H1 (cell line): ENCODE measurements around the gene PEX5L. TPM values are rescaled to one million over a fixed set of nuclear protein-coding genes. Genes with fewer than 3 reads are reported as not detected.

Experiments used
- CTCF ChIA-PET: fragments of 300-600 bp; sonication (Branson Sonifier 250); formaldehyde crosslinking; loops from one replicate; lab custom pipeline; 2021; ENCODE audit not compliant: partially characterized antibody; lab: Charles Lee
- POLR2A ChIA-PET: fragments of 300-600 bp; sonication (Branson Sonifier 250); formaldehyde crosslinking; loops from one replicate; lab custom pipeline; 2021; ENCODE audit warnings: inconsistent platforms; ENCODE audit not compliant: partially characterized antibody; lab: Charles Lee
- DNase-seq, 2 experiments: peaks; one replicate each; pipeline versions ENCODE4 v3.0.0 to v3.0.0-alpha.2; 2010 to 2022; ENCODE audit warnings: low spot score in 2 of 2, low read depth in 1 of 2, mixed read lengths in 1 of 2
- FAIRE-seq: peaks from 2 replicates; lab custom pipeline; 2011; peaks lifted over from hg19 to GRCh38; lab: Jason Lieb, UNC
- H2AFZ ChIP-seq: 2 replicates; pipeline ENCODE4 v1.8.1; 2012; ENCODE audit warnings: low read length, inconsistent platforms
- H2AK5ac ChIP-seq: 2 replicates; pipeline ENCODE4 v1.6.1; 2013; ENCODE audit warnings: low read depth, low read length
- H2BK120ac ChIP-seq: replicated peaks from 2 replicates; pipeline ENCODE3; 2013; ENCODE audit warnings: low read depth, low read length, inconsistent platforms
- H2BK12ac ChIP-seq: 2 replicates; pipeline ENCODE4 v1.6.1; 2013; ENCODE audit warnings: low read depth, low read length
- H2BK15ac ChIP-seq: 2 replicates; pipeline ENCODE4 v1.6.1; 2013; ENCODE audit warnings: low read length
- H2BK20ac ChIP-seq: 2 replicates; pipeline ENCODE4 v1.6.1; 2013; ENCODE audit warnings: low read length
- H2BK5ac ChIP-seq: 2 replicates; pipeline ENCODE4 v1.6.1; 2013; ENCODE audit warnings: low read depth, low read length
- H3K14ac ChIP-seq: 2 replicates; pipeline ENCODE4 v1.6.1; 2013; ENCODE audit warnings: inconsistent platforms; ENCODE audit not compliant: insufficient read length
- H3K18ac ChIP-seq: 2 replicates; pipeline ENCODE4 v1.6.1; 2013; ENCODE audit warnings: low read length; ENCODE audit errors: extremely low read depth
- H3K23ac ChIP-seq: 2 replicates; pipeline ENCODE4 v1.6.1; 2013; ENCODE audit warnings: inconsistent platforms; ENCODE audit not compliant: insufficient read length
- H3K23me2 ChIP-seq: 2 replicates; pipeline ENCODE4 v1.6.1; 2013; ENCODE audit warnings: low read depth, low read length
- H3K27ac ChIP-seq: 2 replicates; pipeline ENCODE4 v1.6.1; 2011; ENCODE audit warnings: low read depth, low read length, inconsistent platforms
- H3K27me3 ChIP-seq, 4 experiments: replicated peaks in 1 of 4; 1 replicate in 1 of 4; 2 replicates in 3 of 4; pipeline versions ENCODE4 v1.6.1 to v1.8.1; 2011 to 2013; ENCODE audit warnings: low read length in 3 of 4, mild to moderate bottlenecking in 3 of 4, inconsistent platforms in 2 of 4, mixed read lengths in 2 of 4, moderate library complexity in 1 of 4; ENCODE audit not compliant: control insufficient read depth in 3 of 4, insufficient read depth in 3 of 4; ENCODE audit errors: extremely low read depth in 1 of 4
- H3K36me3 ChIP-seq, 4 experiments: 2 replicates each; pipeline versions ENCODE4 v1.6.1 to v1.8.1; 2011 to 2013; ENCODE audit warnings: mild to moderate bottlenecking in 4 of 4, low read length in 3 of 4, moderate library complexity in 2 of 4, control low read depth in 1 of 4, inconsistent platforms in 1 of 4; ENCODE audit not compliant: insufficient read depth in 4 of 4, control insufficient read depth in 2 of 4
- H3K4ac ChIP-seq: replicated peaks from 2 replicates; pipeline ENCODE3; 2013; ENCODE audit warnings: low read length, low read depth, mixed read lengths, inconsistent platforms; ENCODE audit not compliant: insufficient read length
- H3K4me1 ChIP-seq, 4 experiments: replicated peaks in 1 of 4; 1 replicate in 1 of 4; 2 replicates in 3 of 4; pipeline versions ENCODE4 v1.6.1 to v1.8.1; 2011 to 2013; ENCODE audit warnings: low read length in 3 of 4, inconsistent platforms in 2 of 4, mixed read lengths in 1 of 4; ENCODE audit not compliant: insufficient read depth in 4 of 4, control insufficient read depth in 3 of 4
- H3K4me2 ChIP-seq, 2 experiments: 2 replicates each; pipeline versions ENCODE4 v1.6.1 to v1.8.1; 2011 to 2013; ENCODE audit warnings: low read depth in 2 of 2, low read length in 2 of 2, control low read depth in 1 of 2, inconsistent platforms in 1 of 2, mild to moderate bottlenecking in 1 of 2; ENCODE audit not compliant: insufficient read depth in 1 of 2
- H3K4me3 ChIP-seq, 4 experiments: fragments of 200-600, 300-600 bp in 1 of 4; sonication (generic), shearing (Covaris generic), sonication (Bioruptor Twin) in 1 of 4; 2 replicates each; pipeline versions ENCODE4 v1.5.1 to v1.8.1; 2011 to 2016; ENCODE audit warnings: low read length in 4 of 4, low read depth in 3 of 4, control low read depth in 2 of 4, inconsistent platforms in 2 of 4, mild to moderate bottlenecking in 2 of 4, mixed read lengths in 1 of 4, moderate library complexity in 1 of 4; ENCODE audit not compliant: insufficient read depth in 2 of 4; ENCODE audit errors: extremely low read depth in 1 of 4
- H3K56ac ChIP-seq: replicated peaks from 2 replicates; pipeline ENCODE3; 2013; ENCODE audit warnings: low read depth, mild to moderate bottlenecking, mixed read lengths, low read length, inconsistent platforms; ENCODE audit not compliant: insufficient read length
- H3K79me1 ChIP-seq: 2 replicates; pipeline ENCODE4 v1.6.1; 2013; ENCODE audit warnings: low read depth, low read length, control low read depth
- H3K79me2 ChIP-seq, 2 experiments: 2 replicates each; pipeline versions ENCODE4 v1.6.1 to v1.8.1; 2012 to 2013; ENCODE audit warnings: low read length in 2 of 2, mild to moderate bottlenecking in 2 of 2, inconsistent platforms in 1 of 2; ENCODE audit not compliant: insufficient read depth in 2 of 2, control insufficient read depth in 1 of 2
- H3K9ac ChIP-seq, 4 experiments: replicated peaks in 1 of 4; 1 replicate in 1 of 4; 2 replicates in 3 of 4; pipeline versions ENCODE4 v1.6.1 to v1.8.1; 2011 to 2013; ENCODE audit warnings: low read depth in 3 of 4, low read length in 3 of 4, control low read depth in 2 of 4, mild to moderate bottlenecking in 2 of 4, moderate library complexity in 2 of 4, inconsistent platforms in 1 of 4; ENCODE audit errors: extremely low read depth in 1 of 4
- H3K9me3 ChIP-seq, 2 experiments: 2 replicates each; pipeline versions ENCODE4 v1.6.1 to v1.8.1; 2012 to 2013; ENCODE audit warnings: mild to moderate bottlenecking in 2 of 2, moderate library complexity in 2 of 2, control low read depth in 1 of 2, inconsistent platforms in 1 of 2, low read depth in 1 of 2, low read length in 1 of 2, mixed read lengths in 1 of 2; ENCODE audit not compliant: insufficient read depth in 2 of 2
- H4K20me1 ChIP-seq, 2 experiments: replicated peaks in 1 of 2; 2 replicates each; pipeline versions ENCODE3 to v1.8.1; 2011 to 2013; ENCODE audit warnings: inconsistent platforms in 2 of 2, low read length in 2 of 2, mild to moderate bottlenecking in 1 of 2; ENCODE audit not compliant: insufficient read depth in 2 of 2, control insufficient read depth in 1 of 2
- H4K5ac ChIP-seq: 2 replicates; pipeline ENCODE4 v1.6.1; 2013; ENCODE audit warnings: low read length, low read depth, mixed read lengths, inconsistent platforms; ENCODE audit not compliant: insufficient read length
- H4K8ac ChIP-seq: 2 replicates; pipeline ENCODE4 v1.8.0; 2013; ENCODE audit warnings: mild to moderate bottlenecking, moderate library complexity, low read length, inconsistent platforms; ENCODE audit not compliant: insufficient read depth; ENCODE audit errors: extremely low read depth
- H4K91ac ChIP-seq: replicated peaks from 2 replicates; pipeline ENCODE3; 2013; ENCODE audit warnings: low read length, mixed read lengths, inconsistent platforms; ENCODE audit not compliant: insufficient read length
- BACH1 ChIP-seq: IDR thresholded peaks from 2 replicates; pipeline ENCODE4 v1.6.1; 2012; ENCODE audit warnings: low read length, improper control_type of control experiment
- CHD2 ChIP-seq: IDR thresholded peaks from 2 replicates; pipeline ENCODE4 v1.6.1; 2012; ENCODE audit warnings: low read length, improper control_type of control experiment
- HDAC2 ChIP-seq, 2 experiments: fragments of 300-600 bp in 1 of 2; sonication (generic) in 1 of 2; IDR thresholded peaks; 2 replicates each; pipeline ENCODE4 v1.6.1; 2011 to 2012; ENCODE audit warnings: low read depth in 2 of 2, low read length in 2 of 2, mild to moderate bottlenecking in 2 of 2, moderate library complexity in 2 of 2, borderline replicate concordance in 1 of 2, inconsistent platforms in 1 of 2
- HDAC6 ChIP-seq: IDR thresholded peaks from one replicate; pipeline ENCODE4 v1.7.1; 2012; ENCODE audit warnings: low read depth, mild to moderate bottlenecking, inconsistent platforms, low read length, moderate library complexity
- JUND ChIP-seq: IDR thresholded peaks from 2 replicates; pipeline ENCODE4 v1.6.1; 2011; ENCODE audit warnings: mild to moderate bottlenecking, improper control_type of control experiment, low read length
- NANOG ChIP-seq: IDR thresholded peaks from 2 replicates; pipeline ENCODE4 v1.6.1; 2011; ENCODE audit warnings: low read length, low read depth, mild to moderate bottlenecking, inconsistent platforms; ENCODE audit not compliant: insufficient read depth, poor library complexity, severe bottlenecking
- RFX5 ChIP-seq: IDR thresholded peaks from 2 replicates; pipeline ENCODE4 v1.6.1; 2011; ENCODE audit warnings: low read depth, low read length, improper control_type of control experiment, borderline replicate concordance
- RXRA ChIP-seq: IDR thresholded peaks from 2 replicates; pipeline ENCODE4 v1.6.1; 2011; ENCODE audit warnings: low read depth, mild to moderate bottlenecking, low read length, moderate library complexity; ENCODE audit not compliant: insufficient read depth
- SIN3A ChIP-seq, 2 experiments: IDR thresholded peaks in 1 of 2; conservative IDR thresholded peaks in 1 of 2; 2 replicates each; pipeline ENCODE4 v1.6.1; 2011 to 2012; ENCODE audit warnings: low read length in 2 of 2, improper control_type of control experiment in 1 of 2, low read depth in 1 of 2, mild to moderate bottlenecking in 1 of 2
- SP1 ChIP-seq: IDR thresholded peaks from 2 replicates; pipeline ENCODE4 v1.6.1; 2011; ENCODE audit warnings: low read depth, low read length
- SP4 ChIP-seq: IDR thresholded peaks from 2 replicates; pipeline ENCODE4 v1.6.1; 2012; ENCODE audit warnings: low read length, inconsistent platforms
- TAF1 ChIP-seq: IDR thresholded peaks from 2 replicates; pipeline ENCODE4 v1.6.1; 2011; ENCODE audit warnings: mild to moderate bottlenecking, low read depth, low read length
- TAF7 ChIP-seq: optimal IDR thresholded peaks from 2 replicates; pipeline ENCODE3; 2011; ENCODE audit warnings: low read depth, mild to moderate bottlenecking, inconsistent platforms, low read length, moderate library complexity, borderline replicate concordance
- TCF12 ChIP-seq: IDR thresholded peaks from 2 replicates; pipeline ENCODE4 v1.6.1; 2011; ENCODE audit warnings: low read depth, mild to moderate bottlenecking, low read length
- TEAD4 ChIP-seq: IDR thresholded peaks from 2 replicates; pipeline ENCODE4 v1.6.1; 2012; ENCODE audit warnings: low read depth, low read length, inconsistent platforms, mixed read lengths
- WGBS, 2 experiments: shearing (Covaris generic) in 1 of 2; methylation state at CpG; one replicate each; pipeline versions ENCODE4 v1.1.6 to v1.1.7; 2013 to 2015; ENCODE audit warnings: low lambda C conversion rate in 2 of 2, mixed read lengths in 2 of 2, inconsistent platforms in 1 of 2, low coverage in 1 of 2, missing lambda C conversion rate in 1 of 2; ENCODE audit not compliant: insufficient replicate concordance in 2 of 2, insufficient coverage in 1 of 2, insufficient read length in 1 of 2; ENCODE audit errors: extremely low coverage in 1 of 2, missing lambda C conversion rate in 1 of 2; 5-methylcytosine and 5-hydroxymethylcytosine counted together
- polyA plus RNA-seq, 7 experiments: library from polyadenylated mRNA; depleted of rRNA in 3 of 7; stranded (reverse) in 5 of 7; unstranded in 2 of 7; fragments of >200 nt in 5 of 7; fragments of 200-250 nt in 2 of 7; gene quantifications; 1 replicate in 5 of 7; 2 replicates in 1 of 7; 4 replicates in 1 of 7; pipeline versions ENCODE4 v1.2.1 to v1.2.3, GENCODE V29; 2011 to 2013; ENCODE audit warnings: missing spikeins in 2 of 7, mixed read lengths in 2 of 7
- total RNA-seq: library from RNA; stranded (reverse); fragmentation: NEBNext Ultra II Directional; extraction: Animal tissue kit (Norgen Biotek cat#: 25700); gene quantifications from 2 replicates; pipeline ENCODE4 v1.2.1, GENCODE V29; 2021
- TF ChIP-seq, protein P1 (sequence below): IDR thresholded peaks from 2 replicates; pipeline ENCODE4 v1.6.1; 2012; ENCODE audit warnings: inconsistent platforms

PEX5L gene
- total and polyA plus RNA-seq, 2 of the 8 experiments (the other 6 are each of a cell fraction or from before 2014, with no cell fraction given): 0.80 to 4.2 TPM

DNA sequence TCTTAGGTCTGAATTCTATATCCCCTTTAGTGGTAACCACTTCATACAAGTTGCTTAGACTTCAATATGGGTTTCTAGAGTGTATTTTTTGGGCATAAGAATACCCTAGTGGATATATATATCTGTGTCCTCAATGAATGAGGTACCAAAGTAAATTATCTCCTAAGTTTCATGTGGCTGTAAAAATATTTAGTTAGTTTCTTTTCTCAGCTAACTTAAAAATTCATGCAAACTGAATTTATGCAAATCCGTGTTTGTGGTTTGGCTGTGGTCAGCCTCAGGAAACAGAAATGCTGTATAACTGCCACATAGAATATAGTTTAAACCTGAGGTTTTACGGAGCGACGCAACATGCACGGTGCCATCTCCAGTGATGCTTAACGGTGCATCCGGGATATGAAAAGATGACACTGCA, 80.3 kb downstream of the PEX5L start:
- Histone ChIP-seq H3K36me3 (no peaks in the 10 kb centered on the region), H3K23me2 (no peaks in the 10 kb centered on the region), H3K27me3 (no peaks in the 10 kb centered on the region), H2AK5ac (no peak overlapping the region), H4K8ac (no peak overlapping the region), H3K14ac (no peak overlapping the region), H2AFZ (no peak overlapping the region), H3K79me2 (no peaks in the 10 kb centered on the region), H3K79me1 (no peaks in the 10 kb centered on the region), H3K4ac (no peak overlapping the region), H3K27ac (no peak overlapping the region), H3K4me3 (no peak overlapping the region), H3K9me3 (no peaks in the 10 kb centered on the region), H2BK20ac (no peak overlapping the region), H2BK5ac (no peak overlapping the region), H3K4me1 (no peaks in the 10 kb centered on the region), H3K9ac (no peak overlapping the region), H4K5ac (no peak overlapping the region), H4K20me1 (no peaks in the 10 kb centered on the region), H3K18ac (no peak overlapping the region), H2BK12ac (no peak overlapping the region), H3K4me2 (no peak overlapping the region), H2BK120ac (no peak overlapping the region), H4K91ac (no peak overlapping the region), H2BK15ac (no peak overlapping the region), H3K23ac (no peak overlapping the region), H3K56ac (no peak overlapping the region)
- POLR2A ChIA-PET: no interaction called here
- no peak for FAIRE-seq
- 94% methylated on average over 7 of the region's 7 CpGs; no CpG with 5 or more reads in 1 of the 2 experiments for WGBS, 2 experiments
- CTCF ChIA-PET: no interaction called here
- DNase-seq: no peak
- TF ChIP-seq, protein P1, sequence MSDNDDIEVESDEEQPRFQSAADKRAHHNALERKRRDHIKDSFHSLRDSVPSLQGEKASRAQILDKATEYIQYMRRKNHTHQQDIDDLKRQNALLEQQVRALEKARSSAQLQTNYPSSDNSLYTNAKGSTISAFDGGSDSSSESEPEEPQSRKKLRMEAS: no peak
- no peak for TF ChIP-seq SIN3A (conservative IDR thresholded peaks at IDR 0.05 in 1 of 2, IDR thresholded peaks at IDR 0.05 in 1 of 2; ENCODE audit: low read depth in 1 of 2, low read length in 2 of 2)
- no peak for TF ChIP-seq TCF12
- no peak for TF ChIP-seq SP4
- no peak for TF ChIP-seq SP1
- no peak for TF ChIP-seq HDAC6
- TF ChIP-seq HDAC2 (IDR thresholded peaks at IDR 0.05; ENCODE audit: borderline replicate concordance in 1 of 2, low read depth in 2 of 2, low read length in 2 of 2): no peak
- no peak for TF ChIP-seq TEAD4
- no peak for TF ChIP-seq CHD2
- TF ChIP-seq NANOG: no peak
- no peak for TF ChIP-seq RXRA
- no peak for TF ChIP-seq BACH1
- no peak for TF ChIP-seq JUND
- TF ChIP-seq TAF1: no peak
- TF ChIP-seq RFX5: no peak
- no peak for TF ChIP-seq TAF7
